LNCaP clone FGC (cell line): ENCODE results near the gene POLN.

Experiments used
- DNase-seq: peaks from one replicate; pipeline ENCODE4 v3.0.0-alpha.2; 2011; ENCODE audit warnings: low read depth
- H3K4me3 ChIP-seq: 2 replicates; pipeline ENCODE4 v1.5.1; 2011; ENCODE audit warnings: mild to moderate bottlenecking, low read depth, low read length, control low read depth
- CTCF ChIP-seq: IDR thresholded peaks from 2 replicates; pipeline ENCODE4 v1.5.1; 2012; ENCODE audit warnings: mild to moderate bottlenecking; ENCODE audit not compliant: control insufficient read depth, insufficient read depth; ENCODE audit errors: extremely low read depth

The POLN gene

DNA sequence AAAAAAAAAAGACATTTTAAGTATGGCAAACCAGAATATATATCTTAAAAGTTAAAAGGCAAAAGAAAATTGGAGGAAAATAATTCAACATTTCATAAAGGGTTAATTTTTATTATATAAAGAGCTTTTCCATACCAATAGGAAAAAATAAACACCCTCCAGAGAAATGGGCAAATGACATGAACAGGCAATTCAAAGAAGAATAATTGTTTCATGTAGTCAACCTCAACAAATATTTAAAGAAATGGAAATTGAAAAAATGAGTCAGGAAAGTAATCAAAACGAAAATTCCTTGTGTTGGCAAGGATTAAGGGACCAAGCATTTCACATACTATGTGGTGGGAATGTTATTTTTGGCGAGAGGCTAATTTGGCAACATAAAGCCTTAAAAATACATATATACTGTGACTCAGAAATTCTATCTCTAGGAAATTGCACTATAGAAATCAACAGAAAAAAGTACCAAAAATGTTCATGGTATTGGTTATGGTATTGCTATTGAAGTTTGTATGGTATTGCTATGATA, 87.6 kb downstream of the POLN start:
- TF ChIP-seq CTCF, result no peak

GRCh38 chr4:2151544-2151943, 90.4 kb downstream of the POLN start:
- no peak for DNase-seq
- no peak overlapping the region for H3K4me3 ChIP-seq
- no peak for TF ChIP-seq CTCF

More for the DNA sequence above, 87.6 kb downstream of the POLN start:
- DNase-seq, result no peak
- H3K4me3 ChIP-seq, result no peak overlapping the region

- no peak for DNase-seq
- TF ChIP-seq CTCF, result no peak
- H3K4me3 ChIP-seq, result no peak overlapping the region
Measured at GRCh38 chr4:2150076-2150475, 91.8 kb downstream of the POLN start.

DNA sequence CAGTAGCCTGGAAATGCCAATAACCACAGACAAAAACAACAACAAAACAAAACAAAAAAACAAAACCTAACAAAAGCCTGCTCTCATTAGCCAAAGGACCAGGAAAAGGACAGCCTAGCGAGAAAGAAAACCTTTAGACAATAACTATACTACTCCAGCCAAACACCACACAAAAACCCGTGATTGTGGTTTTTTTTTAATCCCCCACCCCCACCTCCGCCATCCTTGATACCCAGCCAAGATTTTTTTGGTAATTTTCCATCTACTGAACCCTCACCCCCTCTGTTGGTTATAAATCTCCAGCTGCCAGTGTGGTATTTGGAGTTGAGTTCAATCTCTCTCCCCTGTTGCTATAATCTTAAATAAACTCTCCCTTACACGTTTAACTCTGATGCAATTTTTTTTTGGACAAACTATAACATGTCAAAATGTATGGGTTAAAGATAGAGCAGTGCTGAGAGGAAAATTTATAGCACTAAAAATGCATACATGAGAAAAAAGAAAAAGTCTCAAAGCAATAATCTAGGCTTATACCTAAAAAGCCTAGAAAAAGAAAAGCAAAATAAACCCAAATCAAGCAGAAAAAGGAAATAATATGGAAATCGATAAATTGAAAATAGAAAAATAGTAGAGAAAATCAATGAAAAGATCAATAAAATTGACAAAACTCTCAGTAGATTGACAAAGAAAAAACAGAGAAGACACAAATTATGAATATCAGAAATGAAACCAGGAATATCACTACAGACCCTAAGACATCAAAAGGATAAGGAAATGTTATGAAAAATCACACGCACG, 99.1 kb downstream of the POLN start:
- DNase-seq, result no peak
- no peak for TF ChIP-seq CTCF
- no peak overlapping the region for H3K4me3 ChIP-seq

GRCh38 chr4:2141762-2142451, 100.0 kb downstream of the POLN start:
- DNase-seq, result no peak
- no peak overlapping the region for H3K4me3 ChIP-seq
- no peak for TF ChIP-seq CTCF

DNA sequence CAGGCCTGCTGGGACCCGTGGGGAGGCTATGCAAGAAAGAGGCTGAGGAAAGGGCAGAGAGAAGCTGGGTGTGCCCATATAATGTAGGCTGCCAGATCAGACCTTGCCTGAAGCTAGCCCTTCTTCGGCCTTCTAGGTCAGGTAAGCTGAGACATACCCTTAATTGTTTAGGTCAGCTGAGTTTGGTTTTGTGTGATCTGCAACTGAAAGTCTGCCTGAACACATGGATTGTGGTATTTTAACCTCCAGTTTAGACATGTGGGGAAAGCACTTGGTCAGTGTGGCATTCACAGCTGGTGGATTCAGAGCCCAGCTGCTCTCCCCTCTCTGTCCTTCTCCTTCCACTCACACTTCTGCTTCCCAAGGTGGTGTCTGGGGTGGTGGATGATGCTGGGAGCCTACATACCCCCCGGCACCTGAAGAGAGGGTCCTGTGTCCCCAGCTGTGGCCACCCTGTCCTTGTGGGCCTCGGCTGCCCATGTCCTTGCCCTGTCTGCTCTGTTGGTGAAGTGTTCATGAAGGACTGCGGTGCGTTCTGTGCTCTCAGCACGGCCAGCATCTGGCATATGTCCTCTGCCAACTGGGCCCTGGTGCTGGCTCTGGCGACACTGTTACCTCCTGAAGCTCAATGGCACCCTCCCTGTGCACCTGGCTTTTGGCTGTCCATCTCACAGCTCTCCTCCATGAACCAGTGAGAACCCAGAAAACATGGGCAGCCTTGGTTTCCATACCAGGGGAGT, 100.7 kb downstream of the POLN start:
- TF ChIP-seq CTCF, result no peak
- DNase-seq, result no peak
- no peak overlapping the region for H3K4me3 ChIP-seq
